ENCODE data around the gene BCCIP.
A peak's percentile ranks its signal among the peaks of the same experiment; 100 is the strongest.

Gene BCCIP

DNA sequence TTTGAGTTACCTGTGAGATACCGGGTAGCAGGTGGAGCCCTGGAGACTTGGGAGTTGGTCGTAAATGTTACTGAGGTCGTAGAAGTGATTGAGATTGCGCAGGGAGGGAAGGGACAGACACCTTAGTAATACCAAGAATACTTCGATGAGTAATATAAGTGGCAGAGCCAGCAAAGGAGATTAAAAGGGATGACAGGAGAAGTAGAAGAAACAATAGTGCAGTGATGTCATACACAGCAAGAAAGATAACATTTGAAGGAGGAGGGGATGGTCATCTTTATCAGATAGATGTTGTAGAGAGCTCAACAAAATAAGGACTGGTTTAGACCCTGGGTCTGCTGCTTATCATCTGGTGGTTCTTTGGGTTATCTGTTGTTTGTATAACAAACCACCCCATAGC, 5.0 kb downstream of the BCCIP start:
- TF ChIP-seq, protein P1, sequence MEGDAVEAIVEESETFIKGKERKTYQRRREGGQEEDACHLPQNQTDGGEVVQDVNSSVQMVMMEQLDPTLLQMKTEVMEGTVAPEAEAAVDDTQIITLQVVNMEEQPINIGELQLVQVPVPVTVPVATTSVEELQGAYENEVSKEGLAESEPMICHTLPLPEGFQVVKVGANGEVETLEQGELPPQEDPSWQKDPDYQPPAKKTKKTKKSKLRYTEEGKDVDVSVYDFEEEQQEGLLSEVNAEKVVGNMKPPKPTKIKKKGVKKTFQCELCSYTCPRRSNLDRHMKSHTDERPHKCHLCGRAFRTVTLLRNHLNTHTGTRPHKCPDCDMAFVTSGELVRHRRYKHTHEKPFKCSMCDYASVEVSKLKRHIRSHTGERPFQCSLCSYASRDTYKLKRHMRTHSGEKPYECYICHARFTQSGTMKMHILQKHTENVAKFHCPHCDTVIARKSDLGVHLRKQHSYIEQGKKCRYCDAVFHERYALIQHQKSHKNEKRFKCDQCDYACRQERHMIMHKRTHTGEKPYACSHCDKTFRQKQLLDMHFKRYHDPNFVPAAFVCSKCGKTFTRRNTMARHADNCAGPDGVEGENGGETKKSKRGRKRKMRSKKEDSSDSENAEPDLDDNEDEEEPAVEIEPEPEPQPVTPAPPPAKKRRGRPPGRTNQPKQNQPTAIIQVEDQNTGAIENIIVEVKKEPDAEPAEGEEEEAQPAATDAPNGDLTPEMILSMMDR (conservative IDR thresholded peaks at IDR 0.05), result no peak
- no peak for TF ChIP-seq ZFX (IDR thresholded peaks at IDR 0.05)
- H3K27ac ChIP-seq, result no peak overlapping the region

- TF ChIP-seq, protein P1 (conservative IDR thresholded peaks at IDR 0.05), result peak; percentile 36
- TF ChIP-seq ZFX (IDR thresholded peaks at IDR 0.05), result no peak
Observed at GRCh38 chr10:125836746-125837145, 13.4 kb downstream of the BCCIP start.

DNA sequence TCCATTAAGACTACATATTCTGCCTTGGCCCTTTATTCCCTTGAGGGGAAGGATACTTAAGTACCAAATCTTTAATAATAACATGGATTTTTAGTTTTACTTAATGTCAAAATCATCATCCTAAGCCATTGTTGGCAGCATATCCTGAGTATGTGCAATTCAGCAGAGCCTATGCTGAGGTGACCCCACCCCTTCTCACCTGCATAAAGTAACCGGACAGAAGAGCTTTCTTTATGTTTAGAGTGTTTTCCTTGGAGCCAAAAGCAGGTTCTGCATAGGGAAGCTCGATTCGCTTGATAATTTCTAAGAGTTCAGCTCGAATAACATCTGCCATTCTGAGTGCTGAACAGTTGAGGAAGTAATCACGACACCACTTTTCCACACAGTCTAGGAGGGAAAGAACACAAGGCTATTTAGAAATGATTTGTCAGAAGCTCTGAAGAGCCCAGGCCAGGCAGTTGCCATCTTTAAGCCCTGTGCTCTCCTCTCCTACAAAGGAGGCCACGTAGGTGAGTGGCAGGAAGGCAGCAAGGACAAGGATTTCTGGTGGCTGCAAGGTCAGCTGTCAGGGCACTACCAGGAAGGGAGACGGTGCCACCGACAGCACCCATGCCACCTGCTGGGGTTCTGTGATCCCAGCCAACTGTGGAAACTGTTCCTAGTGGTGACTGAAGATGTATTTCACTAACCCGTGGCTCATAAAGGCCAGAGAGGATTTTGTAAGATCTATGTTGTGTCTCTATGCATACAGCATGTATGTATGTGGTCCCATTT, 15.6 kb downstream of the BCCIP start:
- TF ChIP-seq, protein P1 (conservative IDR thresholded peaks at IDR 0.05), result no peak
- TF ChIP-seq ZFX (IDR thresholded peaks at IDR 0.05), result no peak
- no peak overlapping the region for H3K27ac ChIP-seq

More at GRCh38 chr10:125836746-125837145, 13.4 kb downstream of the BCCIP start:
- H3K27ac ChIP-seq, result peak overlapping the region; percentile 50; the same call in 1 of the 2 replicates

DNA sequence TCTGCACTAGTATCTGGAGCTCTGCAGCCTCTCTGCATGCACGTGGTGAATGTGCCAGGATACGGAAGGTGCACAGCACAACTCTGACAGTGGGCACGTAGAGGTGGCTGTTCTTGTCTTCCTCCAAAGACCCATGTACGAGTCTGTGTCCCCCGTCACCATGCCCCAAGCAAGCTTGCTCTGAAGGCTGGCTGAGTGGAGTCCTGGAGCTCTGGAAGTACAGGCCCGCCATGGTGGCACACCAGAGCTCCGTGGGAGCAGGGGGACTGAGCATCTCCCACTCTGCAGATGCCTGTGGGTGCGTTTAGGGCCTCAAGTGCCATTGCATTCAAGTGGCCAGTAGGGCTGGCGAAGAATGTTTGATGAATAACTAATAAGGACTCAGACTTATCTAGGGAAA, 17.1 kb downstream of the BCCIP start:
- peak overlapping the region; percentile 28 for H3K27ac ChIP-seq
- TF ChIP-seq, protein P1 (conservative IDR thresholded peaks at IDR 0.05), result no peak
- no peak for TF ChIP-seq ZFX (IDR thresholded peaks at IDR 0.05)

GRCh38 chr10:125840955-125841354, 17.6 kb downstream of the BCCIP start:
- TF ChIP-seq ZFX (IDR thresholded peaks at IDR 0.05), result no peak
- TF ChIP-seq, protein P1 (conservative IDR thresholded peaks at IDR 0.05), result no peak
- peak overlapping the region; percentile 28; the same call in 1 of the 2 replicates for H3K27ac ChIP-seq

DNA sequence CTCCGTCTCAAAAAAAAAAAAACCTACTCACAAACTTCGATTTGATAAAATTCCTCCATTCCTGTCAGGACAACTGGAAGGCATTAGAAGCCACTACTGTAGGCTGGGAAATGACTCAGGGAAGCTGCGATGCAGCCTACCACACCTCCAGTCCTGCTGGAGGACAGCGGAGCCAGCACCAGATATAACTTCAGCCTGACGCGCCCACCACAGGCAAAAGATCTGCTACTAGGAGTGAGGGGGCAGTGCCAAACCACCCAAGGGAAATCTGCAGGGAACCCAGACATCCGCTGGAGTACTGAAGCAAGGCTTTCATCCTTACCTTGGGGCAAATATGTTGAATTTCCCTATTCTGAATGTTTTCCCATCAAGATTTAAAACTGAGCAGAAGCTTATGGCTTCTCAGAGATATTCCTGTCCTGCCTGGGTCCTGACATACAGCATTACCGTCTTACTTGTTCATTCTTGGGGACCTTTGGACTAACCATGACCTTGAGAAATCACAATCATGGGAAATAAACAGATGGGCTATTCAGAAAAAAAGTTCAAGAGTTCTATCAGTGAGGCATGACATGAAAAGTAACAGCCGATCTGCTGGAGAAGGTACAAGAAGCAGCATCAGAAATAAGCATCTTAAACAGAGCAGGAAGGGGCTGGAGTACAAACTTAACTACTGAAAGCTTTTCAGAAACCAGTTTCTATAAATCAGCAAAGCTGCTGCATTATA, 20.4 kb downstream of the BCCIP start:
- TF ChIP-seq, protein P1 (conservative IDR thresholded peaks at IDR 0.05), result no peak
- TF ChIP-seq ZFX (IDR thresholded peaks at IDR 0.05), result no peak

DNA sequence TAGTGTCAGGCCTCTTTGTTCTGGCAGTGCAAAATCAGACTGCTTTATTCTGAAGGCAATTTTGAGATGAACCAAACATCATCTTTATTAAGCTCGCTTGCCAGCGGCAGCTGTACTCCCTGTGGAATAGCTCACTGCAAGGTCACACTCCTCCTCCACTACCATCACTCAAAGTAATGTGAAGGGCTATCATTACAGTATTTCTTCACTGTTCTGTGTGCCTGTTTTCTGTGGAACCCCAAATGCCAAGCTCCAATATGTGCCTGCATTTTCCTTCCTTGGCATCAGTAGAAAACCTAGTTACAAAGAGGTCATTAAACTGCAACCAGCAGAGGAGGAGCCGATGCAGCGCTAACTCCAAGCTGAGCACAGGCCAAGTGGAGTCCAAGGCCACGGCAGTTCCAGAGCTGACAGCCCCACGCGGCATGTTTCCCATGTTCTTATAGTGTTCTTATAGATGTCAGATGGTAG, 21.4 kb downstream of the BCCIP start:
- no peak overlapping the region for H3K27ac ChIP-seq
- TF ChIP-seq, protein P1 (conservative IDR thresholded peaks at IDR 0.05), result no peak
- no peak for TF ChIP-seq ZFX (IDR thresholded peaks at IDR 0.05)

More for the DNA sequence above, 20.4 kb downstream of the BCCIP start:
- no peak overlapping the region for H3K27ac ChIP-seq
